HL-60/S4 treated with phorbol 12-myristate 13-acetate at 8.2 ng/mL for 4 days and 3 days (cell line): ENCODE measurements around the gene CHST11.
"Not testable (repeated sequence)": the region's sequence is repeated elsewhere in the genome, so short reads cannot be mapped to it uniquely, and the experiment has no call there.

Experiments
- in situ Hi-C: fragments of 300-500 bp; cut with MboI; formaldehyde crosslinking; loops from 2 replicates; pipeline ENCODE4 v1.15.0; 2022; ENCODE audit warnings: low sequenced_read_pairs

The CHST11 gene

DNA sequence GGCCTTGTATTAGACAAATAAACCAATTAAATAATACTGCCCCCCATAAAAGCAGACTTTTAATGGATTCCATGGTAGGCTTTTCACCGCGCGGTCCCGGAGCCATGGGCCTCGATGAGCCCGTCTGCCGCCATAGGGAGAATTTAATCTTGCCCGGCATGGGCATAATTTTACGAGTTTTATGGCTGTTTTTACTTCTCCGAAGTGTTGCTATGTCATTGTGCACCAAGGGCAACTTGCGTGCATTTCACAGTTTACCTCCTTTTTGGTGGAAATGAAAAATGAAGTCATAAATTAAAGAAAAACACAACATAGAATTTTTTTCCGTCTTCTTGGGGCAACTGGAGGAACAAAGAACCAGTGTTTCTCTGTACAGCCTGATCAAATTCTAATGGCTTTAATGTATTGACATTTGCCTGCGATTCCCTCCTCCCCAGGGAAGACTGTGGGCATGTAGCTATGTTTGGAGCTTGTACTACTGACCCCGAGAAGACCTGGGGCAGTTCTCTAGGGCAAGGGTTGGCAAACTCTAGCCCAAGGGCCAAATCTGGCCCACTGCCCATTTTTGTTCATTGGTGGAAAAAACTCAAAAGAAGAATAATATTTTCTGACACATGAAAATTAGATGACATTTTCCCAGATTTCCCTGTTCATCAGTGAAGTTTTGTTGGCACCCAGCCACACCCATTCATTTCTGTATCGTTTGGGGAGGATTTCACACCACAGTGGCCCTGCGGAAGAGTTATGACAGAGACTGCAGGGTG is 142.7 kb downstream of the CHST11 start:
- in situ Hi-C loops, result no loop called here

DNA sequence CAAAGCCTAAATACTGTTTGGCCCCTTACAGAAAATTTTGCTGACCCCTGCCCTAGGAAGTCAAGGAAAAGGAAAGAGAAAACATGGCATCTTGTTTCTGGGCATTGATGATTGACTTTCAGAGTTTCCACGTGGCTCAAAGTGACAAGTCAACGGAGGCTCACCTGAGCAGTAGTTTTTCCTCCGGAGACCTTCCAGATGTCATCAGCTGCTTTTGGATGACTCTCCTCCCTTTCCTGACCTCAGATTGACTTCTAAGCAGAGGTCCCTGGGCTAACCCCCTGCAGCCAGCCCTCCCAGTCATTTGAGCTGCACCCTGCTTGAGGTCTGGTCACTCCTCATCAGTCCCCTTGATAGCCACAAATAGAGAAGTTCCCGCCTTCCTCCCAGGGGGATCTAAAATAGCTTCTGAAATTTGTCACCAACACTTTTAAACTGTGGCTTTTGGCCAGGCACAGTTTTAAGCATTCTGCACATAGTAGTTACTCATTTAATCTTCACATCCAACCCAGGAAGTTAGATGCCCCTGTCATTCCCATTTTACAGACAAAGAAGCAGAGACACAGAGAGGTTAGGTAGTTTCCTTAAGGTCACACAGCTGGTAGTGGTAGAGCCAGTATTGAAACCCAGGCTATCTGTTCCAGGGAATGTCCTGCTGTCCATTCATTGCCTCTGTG is 143.4 kb downstream of the CHST11 start:
- in situ Hi-C loops, result no loop called here

DNA sequence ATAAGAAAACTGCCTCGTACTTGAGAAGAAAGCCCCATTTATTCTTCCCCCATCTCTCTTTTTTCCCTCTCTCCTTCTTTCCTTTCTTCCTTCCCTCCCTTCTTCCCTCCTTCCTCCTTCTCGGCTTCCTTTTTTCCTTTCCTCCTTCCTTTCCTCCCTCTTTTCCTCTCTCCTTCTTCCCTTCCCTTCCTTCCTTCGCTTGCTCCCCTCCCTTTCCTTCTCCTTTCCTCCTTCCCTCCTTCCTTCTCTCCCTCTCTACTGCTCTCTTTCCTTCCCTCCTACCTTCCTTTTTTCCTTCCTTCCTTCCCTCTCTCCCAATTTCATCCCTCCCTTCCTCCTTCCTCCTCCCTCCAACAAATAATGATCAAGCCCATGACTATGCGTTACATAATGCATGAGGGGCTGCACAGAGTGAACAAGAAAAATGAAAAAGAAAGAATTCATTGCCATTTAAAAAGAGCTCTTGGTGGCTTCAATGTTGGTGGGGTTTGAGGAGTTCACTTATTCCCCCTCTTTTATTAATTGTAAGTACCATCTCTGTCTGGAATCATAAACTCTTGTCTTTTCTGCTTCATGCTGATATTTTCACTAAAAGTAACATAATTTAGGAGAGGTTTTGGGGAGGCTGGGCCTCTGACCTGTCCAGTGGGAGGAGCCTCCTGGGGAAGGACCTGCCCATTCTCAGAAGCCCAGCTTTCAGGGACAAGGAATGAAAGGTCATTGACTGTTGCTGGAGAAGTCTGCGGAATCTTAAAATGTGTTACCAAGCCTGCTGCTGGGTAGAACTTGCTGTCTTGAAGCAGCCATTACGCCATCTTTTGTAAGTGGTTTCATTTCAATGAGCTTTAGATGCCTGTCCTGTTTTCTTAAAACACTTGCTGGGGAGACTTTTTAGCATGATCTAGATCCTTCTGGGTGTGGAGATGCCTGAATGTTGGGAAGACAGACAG is 144.3 kb downstream of the CHST11 start:
- in situ Hi-C loops, result no loop called here

DNA sequence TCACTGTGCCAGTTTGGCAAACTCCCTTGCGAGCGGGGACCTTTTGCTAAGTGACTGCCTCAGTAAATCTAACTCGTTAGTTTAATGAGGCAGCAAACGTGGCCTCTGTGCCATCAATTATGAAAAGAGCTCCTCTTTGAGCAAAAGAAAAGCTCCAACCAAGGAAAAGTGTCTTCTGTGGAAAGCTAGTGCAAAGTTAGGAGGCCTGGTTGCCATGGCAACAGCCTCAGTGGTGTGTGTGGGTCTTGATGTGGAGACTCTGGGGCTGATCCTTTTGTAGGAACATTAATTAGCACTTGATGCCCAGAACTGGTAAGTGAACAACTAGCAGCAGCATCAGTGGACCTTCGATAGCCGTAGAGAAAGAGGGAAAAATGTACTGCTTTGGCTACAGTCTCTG is 145.7 kb downstream of the CHST11 start:
- in situ Hi-C loops, result no loop called here

DNA sequence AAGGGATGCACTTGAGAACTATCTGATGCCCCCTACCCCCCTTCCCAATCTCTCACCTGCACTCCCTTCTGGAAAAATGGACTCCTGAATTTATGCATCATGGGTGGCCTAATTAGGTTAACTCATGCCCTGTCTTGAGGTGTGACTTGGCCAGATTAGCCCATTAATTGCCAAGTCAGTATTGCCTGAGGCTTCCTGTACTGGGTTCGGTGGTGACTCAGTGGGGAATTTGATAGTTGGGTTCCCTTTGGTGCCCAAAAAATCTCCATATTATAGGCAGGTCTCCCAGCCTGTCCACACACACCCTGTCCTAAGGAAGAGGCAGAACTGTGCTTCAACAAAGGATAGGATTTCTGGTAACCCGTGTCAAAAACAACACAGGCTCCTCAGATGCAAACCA is 146.1 kb downstream of the CHST11 start:
- in situ Hi-C loops, result no loop called here

DNA sequence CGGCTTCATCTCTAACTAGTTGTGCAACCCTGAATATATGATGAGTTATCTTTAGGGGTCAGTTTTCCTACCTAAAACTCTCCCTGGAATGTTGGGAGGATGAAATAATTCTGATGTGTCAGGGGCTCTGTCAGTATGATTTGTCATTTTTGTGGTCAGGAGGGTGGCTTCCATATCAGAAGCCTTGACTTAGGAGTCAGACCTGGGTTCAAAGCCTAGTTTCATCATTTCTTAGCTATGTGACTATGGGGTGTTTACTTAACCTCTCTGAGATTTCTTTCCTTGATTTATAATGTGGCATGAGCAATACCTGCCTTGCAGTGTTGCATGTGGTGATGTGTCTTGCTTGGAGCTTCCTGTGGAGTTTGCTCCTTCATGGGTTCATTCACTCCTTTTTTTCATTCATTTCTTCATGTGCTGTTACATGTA is 146.8 kb downstream of the CHST11 start:
- in situ Hi-C loops, result no loop called here

DNA sequence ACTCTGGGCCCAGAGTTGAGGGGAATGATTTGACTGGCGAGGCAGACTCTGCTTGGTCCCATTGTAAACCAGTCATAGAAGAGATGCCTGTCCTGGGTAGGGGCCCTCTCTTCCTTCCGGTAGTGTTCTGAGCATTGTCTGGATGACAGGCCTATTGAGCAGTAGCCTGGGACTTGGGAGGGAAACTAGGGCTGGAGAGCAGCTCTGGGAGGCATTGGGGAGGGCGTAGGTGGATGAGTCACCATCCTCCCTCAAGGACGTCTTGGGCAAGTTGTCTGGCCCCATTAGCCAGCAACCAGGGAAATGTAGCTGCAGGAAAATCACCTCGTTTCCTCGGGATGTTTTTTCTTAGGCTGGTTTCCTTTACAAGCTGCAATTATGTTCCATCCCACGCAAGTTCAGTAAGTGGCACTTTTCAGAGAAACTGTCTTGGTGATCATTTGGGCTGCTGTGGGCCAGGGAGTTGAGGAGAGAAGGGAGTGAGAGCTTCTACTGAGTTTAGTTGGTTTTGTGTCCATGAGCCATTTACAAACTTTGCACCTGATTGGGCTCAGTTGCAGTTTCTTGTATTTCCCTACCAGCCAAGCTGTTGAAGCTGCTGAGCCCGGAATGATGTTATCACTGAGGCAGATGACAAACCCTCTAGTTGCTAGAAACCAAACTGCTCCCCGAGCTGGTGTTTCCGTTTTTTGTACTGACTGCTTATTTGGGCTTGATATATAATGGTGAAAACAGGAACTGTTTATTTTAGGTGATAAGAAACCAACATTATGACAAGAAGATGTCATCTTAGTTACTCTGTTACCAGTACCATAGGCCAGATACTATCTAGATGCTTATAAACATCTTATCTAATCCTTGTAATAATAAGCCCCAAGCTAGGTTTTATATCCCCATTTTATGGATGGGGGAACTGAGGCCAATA is 147.6 kb downstream of the CHST11 start:
- in situ Hi-C loops, result no loop called here

DNA sequence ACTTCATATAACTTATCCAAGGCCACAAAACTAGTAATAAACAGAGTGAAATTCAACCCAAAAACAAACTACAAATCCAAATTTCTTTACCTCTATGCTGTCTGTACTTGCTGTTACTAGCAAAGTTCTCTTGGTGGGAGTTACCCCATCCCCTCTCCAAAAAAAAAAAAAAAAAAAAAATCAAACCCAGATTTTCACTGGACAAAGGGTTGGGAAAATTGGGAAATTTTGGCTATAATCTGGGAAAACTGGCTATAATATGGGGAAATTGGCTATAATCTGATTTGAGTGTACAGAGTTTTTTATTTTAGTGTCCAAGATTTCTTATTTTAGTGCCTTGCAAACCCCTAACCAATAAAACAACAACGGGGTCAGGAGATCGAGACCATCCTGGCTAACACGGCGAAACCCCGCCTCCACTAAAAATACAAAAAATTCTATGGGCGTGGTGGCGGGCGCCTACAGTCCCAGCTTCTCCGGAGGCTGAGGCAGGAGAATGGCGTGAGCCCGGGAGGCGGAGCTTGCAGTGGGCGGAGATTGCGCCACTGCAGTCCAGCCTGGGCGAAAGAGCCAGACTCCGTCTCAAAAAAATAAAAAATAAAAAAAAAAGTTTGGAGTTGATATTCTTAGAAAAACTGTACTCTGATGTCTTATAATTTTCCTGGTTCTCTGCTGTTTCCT is 148.4 kb downstream of the CHST11 start:
- in situ Hi-C loops, result no loop called here

DNA sequence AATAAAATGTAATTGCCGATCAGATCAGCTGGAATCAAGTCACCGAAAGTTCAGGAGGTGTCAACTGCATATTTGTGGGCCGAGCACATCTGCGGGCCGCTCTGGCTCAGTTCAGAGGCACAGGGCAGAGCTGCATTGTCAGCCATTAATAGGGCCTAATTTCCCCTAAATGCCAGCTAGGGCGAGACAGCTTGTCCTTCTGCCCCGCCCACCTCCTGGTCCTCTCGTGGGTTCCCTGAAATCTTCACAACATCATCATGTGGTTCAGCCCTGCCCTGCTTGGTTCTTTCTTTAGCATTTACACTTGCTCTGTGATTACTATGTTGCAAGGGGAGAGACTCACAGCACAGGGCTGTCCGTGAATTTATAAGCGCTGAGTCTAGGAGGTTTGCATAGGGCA is 148.9 kb downstream of the CHST11 start:
- in situ Hi-C loops, result no loop called here

DNA sequence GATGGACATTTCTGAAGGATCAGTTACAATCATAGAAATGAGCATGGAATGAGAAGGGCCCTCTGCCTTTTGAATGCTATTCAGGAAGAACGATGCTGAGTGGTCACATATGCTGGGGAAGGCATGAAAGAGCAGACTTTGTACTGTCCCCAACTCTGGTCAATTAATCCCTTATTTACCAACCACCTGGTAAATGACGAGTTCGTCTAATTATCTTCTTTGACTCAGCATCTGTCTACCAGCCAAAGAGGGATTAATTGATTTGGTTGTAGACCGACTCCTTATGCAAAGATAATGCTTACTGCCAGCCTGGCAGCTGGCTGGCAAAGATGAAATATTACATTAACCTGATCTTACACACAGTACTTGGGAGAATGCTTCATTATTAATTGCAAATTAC is 152.2 kb downstream of the CHST11 start:
- in situ Hi-C loops, result no loop called here

DNA sequence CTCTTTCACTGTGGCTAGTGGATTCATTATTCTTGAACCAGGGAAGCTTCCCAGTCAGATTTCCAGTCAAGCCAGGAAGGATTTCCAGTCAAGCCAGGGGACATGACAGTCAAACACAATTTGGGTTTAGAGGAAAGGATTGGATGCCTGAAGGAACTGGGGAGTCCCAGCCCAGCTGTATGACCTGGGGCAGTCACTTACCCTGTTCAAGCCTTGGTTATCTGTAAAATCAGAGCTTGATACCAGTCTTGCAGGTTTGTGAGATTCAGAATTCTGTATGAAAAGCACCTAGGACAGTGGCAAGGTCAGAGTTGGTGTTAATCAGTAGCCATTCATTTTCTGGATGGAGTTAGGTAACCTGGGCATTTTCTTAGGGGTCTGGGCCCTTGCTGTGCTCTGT is 152.7 kb downstream of the CHST11 start:
- in situ Hi-C loops, result no loop called here

DNA sequence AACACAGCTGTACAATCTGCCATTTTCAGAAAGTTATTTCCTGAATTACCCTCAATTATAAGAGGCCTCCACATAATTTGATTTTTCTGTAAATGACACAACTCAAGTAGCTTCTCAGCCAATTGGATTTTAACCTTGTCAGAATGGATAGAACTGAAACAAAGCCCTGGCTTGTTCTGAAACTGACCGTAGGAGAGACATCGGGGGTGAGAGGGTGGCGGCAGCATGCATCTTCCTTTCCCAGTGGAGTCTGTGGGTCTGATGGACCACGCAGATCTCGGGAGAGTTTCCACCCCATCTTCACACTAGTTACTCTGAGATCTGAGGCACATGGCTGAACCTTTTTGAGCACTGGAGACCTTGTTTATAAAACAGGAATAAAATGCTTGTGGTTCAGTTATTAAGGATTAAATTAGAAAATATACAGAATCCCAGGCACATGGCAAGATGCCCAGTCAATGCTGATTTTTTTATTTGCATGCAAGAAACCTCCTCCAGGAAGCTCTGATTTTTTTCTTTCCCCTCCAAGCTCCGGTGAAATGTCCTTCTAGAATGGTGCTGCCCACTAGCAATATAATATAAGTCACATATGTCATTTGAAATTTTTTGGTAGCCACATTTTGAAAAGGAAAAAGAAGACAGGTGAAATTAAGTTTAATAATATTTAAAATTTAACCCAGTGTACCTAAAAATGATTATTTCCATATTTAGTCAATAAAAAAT is 153.9 kb downstream of the CHST11 start:
- in situ Hi-C loops, result no loop called here

DNA sequence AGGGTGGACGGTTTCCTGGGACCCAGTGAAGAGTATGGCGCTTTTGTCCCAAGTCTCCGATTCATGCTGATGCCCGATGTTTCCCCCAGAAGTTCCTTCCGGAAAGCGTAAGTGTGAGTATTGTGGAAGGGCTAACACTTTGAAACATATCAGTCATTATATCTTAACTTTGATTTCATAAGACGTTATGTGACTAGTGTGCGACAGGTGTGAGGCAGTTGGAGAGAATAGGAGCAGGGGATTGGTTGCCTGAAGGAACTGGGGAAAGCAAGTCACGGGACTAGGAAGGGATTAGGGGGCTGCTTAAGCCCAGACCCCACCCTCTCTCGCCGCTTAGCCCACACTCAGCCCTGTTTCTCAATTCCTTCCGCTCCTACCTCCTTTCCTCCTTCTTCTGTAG is 154.9 kb downstream of the CHST11 start:
- in situ Hi-C loops, result no loop called here

DNA sequence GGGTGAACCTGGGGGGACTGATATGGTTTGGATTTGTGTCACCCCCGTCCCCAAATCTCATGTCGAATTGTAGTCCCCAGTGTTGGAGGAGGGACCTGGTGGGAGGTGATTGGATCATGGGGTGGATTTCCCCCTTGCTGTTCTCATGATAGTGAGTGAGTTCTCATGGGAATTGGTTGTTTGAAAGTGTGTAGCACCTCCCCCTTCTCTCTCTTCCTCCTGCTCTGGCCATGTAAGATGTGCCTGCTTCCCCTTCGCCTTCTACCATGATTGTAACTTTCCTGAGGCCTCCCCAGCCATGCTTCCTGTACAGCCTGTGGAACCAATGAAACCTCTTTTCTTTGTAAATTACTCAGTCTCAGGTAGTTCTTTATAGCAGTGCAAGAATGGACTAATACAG is 156.6 kb downstream of the CHST11 start:
- in situ Hi-C loops, result not testable (repeated sequence)

DNA sequence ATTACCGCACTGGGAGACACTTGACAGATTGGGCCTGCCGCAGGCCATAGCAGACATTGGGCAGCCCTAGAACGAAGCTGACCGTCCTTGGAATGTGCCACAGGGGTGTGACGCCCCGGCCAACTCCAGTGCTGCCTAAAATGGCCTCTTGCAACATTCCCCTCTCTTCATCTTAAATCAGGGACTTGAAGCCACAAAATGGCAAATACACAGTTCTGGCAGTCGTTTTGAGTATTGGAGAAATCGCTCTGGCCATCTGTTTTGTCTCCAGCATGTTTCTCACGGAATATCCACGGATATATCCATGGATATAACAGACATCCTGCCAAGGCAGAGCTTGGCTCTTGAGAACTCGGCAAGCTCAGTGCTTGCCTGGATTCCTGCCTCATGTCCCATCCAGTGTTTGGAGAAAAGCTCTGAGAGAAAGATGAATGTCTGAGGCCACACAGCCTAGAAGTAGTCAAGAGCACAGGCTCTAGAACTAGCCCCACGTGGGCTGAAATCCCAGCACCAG is 158.4 kb downstream of the CHST11 start:
- in situ Hi-C loops, result no loop called here

DNA sequence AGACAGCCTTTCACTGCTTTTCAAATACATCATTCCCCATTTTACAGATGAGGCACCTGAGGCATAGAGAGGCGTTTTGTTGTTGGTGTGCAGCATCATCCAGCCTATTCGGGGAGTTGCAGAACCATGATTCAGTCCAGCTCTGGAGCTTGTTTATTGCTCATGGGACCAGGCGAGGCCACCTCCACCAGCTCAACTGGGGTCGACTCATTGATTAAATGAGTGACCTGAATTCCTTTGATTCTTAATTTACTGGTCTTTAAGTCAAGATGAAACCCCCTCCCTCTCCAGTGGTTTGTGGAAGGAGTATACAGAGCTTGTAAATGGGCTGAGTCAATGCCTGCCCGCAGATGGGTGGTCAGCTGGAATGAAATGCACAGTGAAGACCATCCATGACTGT is 161.9 kb downstream of the CHST11 start:
- in situ Hi-C loops, result no loop called here

DNA sequence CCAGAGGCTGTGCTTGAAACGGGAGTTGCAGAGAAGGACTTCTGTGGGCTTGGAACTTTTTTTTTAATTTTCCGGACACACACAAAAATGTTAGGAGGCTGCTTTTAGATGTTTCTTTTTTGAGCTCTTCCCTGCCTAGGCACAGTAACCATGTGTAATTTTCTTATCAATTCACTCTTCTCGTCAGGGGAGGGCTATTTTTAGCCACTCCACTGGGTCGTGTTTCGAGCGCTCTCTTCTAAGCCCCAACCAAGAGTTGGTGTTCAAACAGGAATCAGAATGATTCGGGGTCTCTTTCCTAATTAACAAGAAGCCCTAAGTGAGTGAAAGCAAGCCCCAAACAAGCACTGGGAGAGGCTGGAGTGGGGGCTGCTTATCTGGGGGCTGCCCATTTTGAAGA is 162.6 kb downstream of the CHST11 start:
- in situ Hi-C loops, result no loop called here

DNA sequence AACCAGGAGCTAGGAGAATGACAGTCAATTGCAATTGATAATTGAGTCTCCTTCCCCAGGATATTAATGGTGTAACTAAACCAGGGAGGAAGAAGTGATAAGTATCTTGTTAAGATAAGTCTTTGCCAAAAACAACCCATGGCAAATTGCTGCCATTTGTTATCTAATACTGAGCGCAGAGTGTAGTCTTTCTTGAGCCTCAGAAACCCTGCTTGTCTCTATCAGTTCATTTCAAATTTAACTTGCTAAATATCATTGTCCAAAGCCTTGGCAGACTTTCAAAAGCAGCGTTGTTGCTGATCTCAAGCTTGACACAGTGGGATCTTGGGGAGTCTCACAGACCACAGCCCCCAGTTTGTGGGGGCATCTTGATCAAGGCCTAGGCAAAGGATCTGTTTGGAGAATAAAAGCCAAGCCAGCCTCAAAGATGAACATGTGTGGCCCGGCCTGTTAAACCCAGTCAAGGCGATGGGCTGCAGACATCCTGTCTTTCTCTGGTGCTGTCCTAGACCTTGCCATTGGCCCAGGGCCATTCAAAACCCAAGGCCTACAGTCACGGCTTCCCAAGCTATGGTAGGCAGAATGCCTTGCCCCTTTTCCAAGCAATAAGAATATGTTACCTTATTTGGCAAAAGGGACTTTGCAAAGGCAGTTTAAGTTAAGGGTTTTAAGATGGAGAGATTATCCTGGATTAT is 164.2 kb downstream of the CHST11 start:
- in situ Hi-C loops, result no loop called here
